Smooth muscle cell (in vitro differentiated cells): ENCODE results near the gene GRID2. TPM values are rescaled to one million over a fixed set of nuclear protein-coding genes. Genes with fewer than 3 reads are reported as not detected.
"Not testable (repeated sequence)": the region's sequence is repeated elsewhere in the genome, so short reads cannot be mapped to it uniquely, and the experiment has no call there.

Source experiments
- DNase-seq: peaks from one replicate; lab custom pipeline; 2025; ENCODE audit not compliant: unreplicated experiment; lab: John Stamatoyannopoulos, UW
- H2AFZ ChIP-seq: fragments of 200-600 bp; sonication (generic); 2 replicates; pipeline ENCODE4 v1.6.0; 2016; ENCODE audit warnings: antibody characterized with exemption, low read depth, mild to moderate bottlenecking
- H3F3A ChIP-seq: fragments of 200-600 bp; sonication (generic); 2 replicates; pipeline ENCODE4 v1.6.0; 2017; ENCODE audit warnings: antibody characterized with exemption, low read depth
- H3K27ac ChIP-seq: fragments of 200-600 bp; sonication (generic); 2 replicates; pipeline ENCODE4 v1.5.1; 2016; ENCODE audit warnings: low read depth, mild to moderate bottlenecking
- H3K27me3 ChIP-seq: fragments of 200-600 bp; sonication (generic); 2 replicates; pipeline ENCODE4 v1.6.1; 2016; ENCODE audit warnings: low read depth, mild to moderate bottlenecking
- H3K36me3 ChIP-seq: fragments of 200-600 bp; sonication (generic); 2 replicates; pipeline ENCODE4 v1.5.1; 2016; ENCODE audit warnings: low read depth
- H3K4me1 ChIP-seq: fragments of 200-600 bp; sonication (generic); 2 replicates; pipeline ENCODE4 v1.5.1; 2016; ENCODE audit warnings: low read depth
- H3K4me2 ChIP-seq: fragments of 200-600 bp; sonication (generic); 2 replicates; pipeline ENCODE4 v1.6.0; 2016; ENCODE audit warnings: mild to moderate bottlenecking
- H3K4me3 ChIP-seq: fragments of 200-600 bp; sonication (generic); 2 replicates; pipeline ENCODE4 v1.5.1; 2016; ENCODE audit warnings: mild to moderate bottlenecking
- H3K79me2 ChIP-seq: fragments of 200-600 bp; sonication (generic); 2 replicates; pipeline ENCODE4 v1.6.0; 2016; ENCODE audit warnings: low read depth, mild to moderate bottlenecking
- H3K9ac ChIP-seq: fragments of 200-600 bp; sonication (generic); 2 replicates; pipeline ENCODE4 v1.6.0; 2016; ENCODE audit warnings: low read depth
- H3K9me3 ChIP-seq: fragments of 200-600 bp; sonication (generic); replicated peaks from 2 replicates; pipeline ENCODE4 v1.5.1; 2016; ENCODE audit warnings: low read depth
- H4K20me1 ChIP-seq: fragments of 200-600 bp; sonication (generic); 2 replicates; pipeline ENCODE4 v1.6.0; 2016; ENCODE audit warnings: low read depth
- CTCF ChIP-seq: fragments of 200-600 bp; sonication (generic); IDR thresholded peaks from 2 replicates; pipeline ENCODE4 v1.5.1; 2017; ENCODE audit warnings: borderline replicate concordance, mild to moderate bottlenecking, antibody characterized with exemption; ENCODE audit not compliant: insufficient read depth, poor library complexity, severe bottlenecking
- WGBS: methylation state at CpG from one replicate; pipeline ENCODE4 v1.1.7; 2016; ENCODE audit warnings: low lambda C conversion rate; 5-methylcytosine and 5-hydroxymethylcytosine counted together
- polyA plus RNA-seq: library from polyadenylated mRNA; unstranded; fragments of >200 nt; fragmentation: Nextera tagmentation; extraction: Ambion mirVana; gene quantifications from 2 replicates; pipeline ENCODE4 v1.2.1, GENCODE V29; 2016
- total RNA-seq: library from RNA; depleted of rRNA; stranded (reverse); fragments of >200 nt; gene quantifications from 2 replicates; pipeline ENCODE4 v1.2.3, GENCODE V29; 2014

Gene GRID2
- total and polyA plus RNA-seq, 2 experiments from 2014 or later: 1.2 TPM; not detected in 1

GRCh38 chr4:93671093-93671492 lies 1367.3 kb downstream of the GRID2 start:
- Histone ChIP-seq H3K9ac (no peak overlapping the region), H3K9me3 (no peaks in the 10 kb centered on the region), H2AFZ (no peak overlapping the region), H3K79me2 (no peaks in the 10 kb centered on the region), H3K36me3 (no peaks in the 10 kb centered on the region), H3K4me1 (no peaks in the 10 kb centered on the region), H3K4me2 (no peak overlapping the region), H3K27ac (no peak overlapping the region), H4K20me1 (no peaks in the 10 kb centered on the region), H3K27me3 (no peaks in the 10 kb centered on the region), H3F3A (no peaks in the 10 kb centered on the region), H3K4me3 (no peak overlapping the region)
- DNase-seq: no peak
- TF ChIP-seq CTCF: no peak
- WGBS: 95% methylated on average over 3 of the region's 3 CpGs

- H3K27ac ChIP-seq, H3K4me2 ChIP-seq, H3K27me3 ChIP-seq, H3K4me3 ChIP-seq, H3K9me3 ChIP-seq, H3K36me3 ChIP-seq, H4K20me1 ChIP-seq, H2AFZ ChIP-seq, H3F3A ChIP-seq, H3K79me2 ChIP-seq, H3K9ac ChIP-seq, DNase-seq, H3K4me1 ChIP-seq: not testable (repeated sequence)
- WGBS: 92% methylated on average over 16 of the region's 16 CpGs
Measured at GRCh38 chr4:93676937-93677336, 1373.2 kb downstream of the GRID2 start.

- no peak overlapping the region for H3K27ac ChIP-seq
- H3K27me3 ChIP-seq: no peaks in the 10 kb centered on the region
- H3K9me3 ChIP-seq: no peaks in the 10 kb centered on the region
- no peak overlapping the region for H3K4me2 ChIP-seq
- no peaks in the 10 kb centered on the region for H3K36me3 ChIP-seq
- H3K79me2 ChIP-seq: no peaks in the 10 kb centered on the region
- no peak for TF ChIP-seq CTCF
- no peak overlapping the region for H3K4me3 ChIP-seq
- no peaks in the 10 kb centered on the region for H3K4me1 ChIP-seq
- no peak overlapping the region for H2AFZ ChIP-seq
- no peaks in the 10 kb centered on the region for H4K20me1 ChIP-seq
- no peaks in the 10 kb centered on the region for H3F3A ChIP-seq
- DNase-seq: no peak
- 53% methylated on average over 3 of the region's 3 CpGs for WGBS
- no peak overlapping the region for H3K9ac ChIP-seq
Measured at GRCh38 chr4:93684571-93684970, 1380.8 kb downstream of the GRID2 start.

- Histone ChIP-seq H3K9me3 (no peaks in the 10 kb centered on the region), H3K36me3 (no peaks in the 10 kb centered on the region), H3K79me2 (no peaks in the 10 kb centered on the region), H3K4me2 (no peak overlapping the region), H2AFZ (no peak overlapping the region), H3K4me3 (no peak overlapping the region), H3F3A (no peaks in the 10 kb centered on the region), H4K20me1 (no peaks in the 10 kb centered on the region), H3K27me3 (no peaks in the 10 kb centered on the region), H3K9ac (no peak overlapping the region), H3K4me1 (no peaks in the 10 kb centered on the region), H3K27ac (no peak overlapping the region)
- DNase-seq: no peak
- TF ChIP-seq CTCF: no peak
Measured at GRCh38 chr4:93687304-93687703, 1383.5 kb downstream of the GRID2 start.
